IMR-90 (cell line): Measurements from ENCODE around the gene ALPP. TPM values are rescaled to one million over a fixed set of nuclear protein-coding genes. Genes with fewer than 3 reads are reported as not detected.

Experiments
- ATAC-seq: fragments of 200-7000 bp; cut with Tn5 transposase; 2 replicates; pipeline ENCODE4 v1.9.1; 2020; ENCODE audit warnings: low read depth, mild to moderate bottlenecking, moderate library complexity
- BruUV-seq: library from RNA; stranded (reverse); fragments of 400-500 nt; replicated peaks from 2 replicates; lab custom pipeline; 2021; lab: Mats Ljungman, UMichigan
- CTCF ChIA-PET: fragments of 300-600 bp; formaldehyde crosslinking; extraction: SDS; loops from one replicate; lab custom pipeline; 2021; ENCODE audit warnings: antibody characterized with exemption; lab: Yijun Ruan, JAX
- POLR2A ChIA-PET: fragments of 300-600 bp; sonication (Branson Sonifier 250); formaldehyde crosslinking; loops from one replicate; lab custom pipeline; 2022; ENCODE audit warnings: antibody characterized with exemption; ENCODE audit not compliant: unreplicated experiment; lab: Charles Lee
- DNase-seq: peaks from one replicate; pipeline ENCODE4 v3.0.0; 2013
- H2AFZ ChIP-seq: replicated peaks from 2 replicates; pipeline ENCODE3; 2013; ENCODE audit warnings: low read length, mild to moderate bottlenecking; ENCODE audit not compliant: poor library complexity
- H2AK5ac ChIP-seq: 2 replicates; pipeline ENCODE4 v1.6.1; 2013; ENCODE audit warnings: low read depth, low read length, inconsistent platforms
- H2AK9ac ChIP-seq: replicated peaks from 2 replicates; pipeline ENCODE3; 2013; ENCODE audit warnings: mild to moderate bottlenecking, low read depth, low read length, moderate library complexity; ENCODE audit not compliant: poor library complexity
- H2BK120ac ChIP-seq: 2 replicates; pipeline ENCODE4 v1.6.1; 2013; ENCODE audit warnings: low read depth, low read length, inconsistent platforms
- H2BK15ac ChIP-seq: 3 replicates; pipeline ENCODE4 v1.6.1; 2013; ENCODE audit warnings: low read depth, low read length, inconsistent platforms
- H2BK20ac ChIP-seq: 2 replicates; pipeline ENCODE4 v1.6.1; 2013; ENCODE audit warnings: low read depth, mild to moderate bottlenecking, inconsistent platforms, low read length, moderate library complexity
- H2BK5ac ChIP-seq: 2 replicates; pipeline ENCODE4 v1.6.1; 2013; ENCODE audit warnings: mild to moderate bottlenecking, low read depth, low read length, inconsistent platforms; ENCODE audit not compliant: poor library complexity, severe bottlenecking
- H3K14ac ChIP-seq: replicated peaks from 2 replicates; pipeline ENCODE4 v1.6.1; 2013; ENCODE audit warnings: low read depth, low read length, inconsistent platforms
- H3K18ac ChIP-seq: 2 replicates; pipeline ENCODE4 v1.6.1; 2013; ENCODE audit warnings: low read depth, low read length, control low read depth
- H3K23ac ChIP-seq: 2 replicates; pipeline ENCODE4 v1.6.1; 2013; ENCODE audit warnings: low read depth, low read length, inconsistent platforms
- H3K27ac ChIP-seq: 2 replicates; pipeline ENCODE4 v1.5.1; 2013; ENCODE audit warnings: mild to moderate bottlenecking, control low read depth, low read length; ENCODE audit not compliant: insufficient read depth
- H3K27me3 ChIP-seq: 2 replicates; pipeline ENCODE4 v1.6.1; 2013; ENCODE audit warnings: low read length; ENCODE audit not compliant: control insufficient read depth, insufficient read depth
- H3K36me3 ChIP-seq: 2 replicates; pipeline ENCODE4 v1.6.1; 2013; ENCODE audit warnings: low read length, mixed read lengths; ENCODE audit not compliant: control insufficient read depth, insufficient read depth
- H3K4ac ChIP-seq: 2 replicates; pipeline ENCODE4 v1.6.1; 2013; ENCODE audit warnings: low read depth, low read length, inconsistent platforms
- H3K4me1 ChIP-seq: 2 replicates; pipeline ENCODE4 v1.6.1; 2013; ENCODE audit warnings: low read length, mixed read lengths; ENCODE audit not compliant: control insufficient read depth, insufficient read depth
- H3K4me2 ChIP-seq: 2 replicates; pipeline ENCODE4 v1.6.1; 2013; ENCODE audit warnings: low read depth, mild to moderate bottlenecking, control low read depth, low read length, moderate library complexity
- H3K4me3 ChIP-seq: 2 replicates; pipeline ENCODE4 v1.5.1; 2013; ENCODE audit warnings: low read depth, mild to moderate bottlenecking, control low read depth, low read length, moderate library complexity; ENCODE audit not compliant: insufficient read depth
- H3K56ac ChIP-seq: 2 replicates; pipeline ENCODE4 v1.6.1; 2013; ENCODE audit warnings: low read length, inconsistent platforms; ENCODE audit not compliant: insufficient read depth; ENCODE audit errors: extremely low read depth
- H3K79me1 ChIP-seq, 2 experiments: 2 replicates each; pipeline ENCODE4 v1.6.1; 2013; ENCODE audit warnings: low read length in 2 of 2, inconsistent platforms in 1 of 2, low read depth in 1 of 2
- H3K9ac ChIP-seq: 2 replicates; pipeline ENCODE4 v1.6.1; 2013; ENCODE audit warnings: low read depth, low read length, control low read depth
- H3K9me1 ChIP-seq: 2 replicates; pipeline ENCODE4 v1.6.1; 2013; ENCODE audit warnings: low read length, inconsistent platforms; ENCODE audit not compliant: insufficient read depth
- H3K9me3 ChIP-seq: 2 replicates; pipeline ENCODE4 v1.6.1; 2013; ENCODE audit warnings: low read length; ENCODE audit not compliant: control insufficient read depth, insufficient read depth
- H4K20me1 ChIP-seq: 2 replicates; pipeline ENCODE4 v1.6.1; 2013; ENCODE audit warnings: low read length, inconsistent platforms; ENCODE audit not compliant: insufficient read depth
- H4K5ac ChIP-seq: 2 replicates; pipeline ENCODE4 v1.6.1; 2013; ENCODE audit warnings: mild to moderate bottlenecking, low read depth, low read length, control low read depth
- H4K8ac ChIP-seq, 2 experiments: 2 replicates each; pipeline ENCODE4 v1.6.1; 2013; ENCODE audit warnings: low read depth in 2 of 2, low read length in 2 of 2, control low read depth in 1 of 2, inconsistent platforms in 1 of 2
- H4K91ac ChIP-seq: 2 replicates; pipeline ENCODE4 v1.6.1; 2013; ENCODE audit warnings: low read depth, low read length, inconsistent platforms; ENCODE audit not compliant: insufficient read depth
- BHLHE40 ChIP-seq: fragments of 150-350 bp; IDR thresholded peaks from 2 replicates; pipeline ENCODE4 v1.6.1; 2016; ENCODE audit warnings: mild to moderate bottlenecking, low read depth, low read length
- CEBPB ChIP-seq: IDR thresholded peaks from 2 replicates; pipeline ENCODE4 v1.6.1; 2012; ENCODE audit warnings: low read depth, low read length, improper control_type of control experiment
- CHD1 ChIP-seq: IDR thresholded peaks from 2 replicates; pipeline ENCODE4 v1.6.1; 2012; ENCODE audit warnings: low read depth, low read length, improper control_type of control experiment
- ELK1 ChIP-seq: fragments of 150-350 bp; IDR thresholded peaks from 2 replicates; pipeline ENCODE4 v1.6.1; 2016; ENCODE audit warnings: low read depth, mild to moderate bottlenecking, low read length, moderate library complexity, borderline replicate concordance
- MAZ ChIP-seq: IDR thresholded peaks from 2 replicates; pipeline ENCODE4 v1.6.1; 2012; ENCODE audit warnings: low read depth, mild to moderate bottlenecking, low read length, improper control_type of control experiment, moderate library complexity, borderline replicate concordance
- MXI1 ChIP-seq: IDR thresholded peaks from 2 replicates; pipeline ENCODE4 v1.6.1; 2012; ENCODE audit warnings: low read depth, mild to moderate bottlenecking, low read length, moderate library complexity, borderline replicate concordance
- NFE2L2 ChIP-seq: fragments of 150-350 bp; IDR thresholded peaks from 2 replicates; pipeline ENCODE4 v1.6.1; 2016; ENCODE audit warnings: low read depth, mild to moderate bottlenecking, low read length
- POLR2A ChIP-seq: IDR thresholded peaks from 2 replicates; pipeline ENCODE4 v1.6.1; 2012; ENCODE audit warnings: mild to moderate bottlenecking, low read depth, low read length
- RAD21 ChIP-seq: IDR thresholded peaks from 2 replicates; pipeline ENCODE4 v1.6.1; 2012; ENCODE audit warnings: low read length, improper control_type of control experiment
- RCOR1 ChIP-seq: IDR thresholded peaks from 2 replicates; pipeline ENCODE4 v1.6.1; 2012; ENCODE audit warnings: mild to moderate bottlenecking, low read length, improper control_type of control experiment; ENCODE audit not compliant: insufficient replicate concordance
- RFX5 ChIP-seq: IDR thresholded peaks from 2 replicates; pipeline ENCODE4 v1.8.0; 2012; ENCODE audit warnings: low read depth, mild to moderate bottlenecking, low read length, moderate library complexity
- SMC3 ChIP-seq: fragments of 150-350 bp; IDR thresholded peaks from 2 replicates; pipeline ENCODE4 v1.6.1; 2016; ENCODE audit warnings: low read depth, mild to moderate bottlenecking, antibody characterized with exemption, low read length, moderate library complexity
- WGBS, 2 experiments: methylation state at CpG; one replicate each; pipeline versions ENCODE4 v1.1.5 to v1.1.7; 2013; ENCODE audit warnings: missing lambda C conversion rate in 2 of 2; ENCODE audit not compliant: insufficient read length in 1 of 2; ENCODE audit errors: extremely low coverage in 2 of 2; 5-methylcytosine and 5-hydroxymethylcytosine counted together
- dilution Hi-C: fragments of 300-500 bp; cut with HindIII; formaldehyde crosslinking; loops from one replicate; pipeline ENCODE4 v1.14.3; 2018; ENCODE audit warnings: low sequenced_read_pairs; ENCODE audit not compliant: unreplicated experiment
- in situ Hi-C: fragments of 300-500 bp; cut with MboI; formaldehyde crosslinking; loops from 3 replicates; pipeline ENCODE4 v1.14.3; 2019; ENCODE audit warnings: low sequenced_read_pairs, inconsistent platforms, mixed read lengths
- intact Hi-C: fragments of 100-400 bp; cut with micrococcal nuclease; formaldehyde crosslinking; loops from 2 replicates; pipeline ENCODE4 v1.10.0; 2022
- polyA plus RNA-seq, 3 experiments: library from polyadenylated mRNA; depleted of rRNA; stranded (reverse); fragments of >200 nt; gene quantifications; 2 replicates each; pipeline ENCODE4 v1.2.3, GENCODE V29; 2012; ENCODE audit warnings: low replicate concordance in 1 of 3
- total RNA-seq: library from RNA; depleted of rRNA; stranded (reverse); fragments of >200 nt; gene quantifications from 2 replicates; pipeline ENCODE4 v1.2.3, GENCODE V29; 2012
- TF ChIP-seq, protein P1 (sequence below): fragments of 150-350 bp; IDR thresholded peaks from 2 replicates; pipeline ENCODE4 v1.6.1; 2017; ENCODE audit warnings: mild to moderate bottlenecking, antibody characterized with exemption, low read length, low read depth
- TF ChIP-seq, protein P2 (sequence below): conservative IDR thresholded peaks from 2 replicates; pipeline ENCODE4 v1.5.1; 2012; ENCODE audit warnings: mild to moderate bottlenecking, low read depth, low read length, improper control_type of control experiment

The ALPP gene
- total and polyA plus RNA-seq, 2 of the 4 experiments (the other 2 are of a cell fraction) = not detected

DNA sequence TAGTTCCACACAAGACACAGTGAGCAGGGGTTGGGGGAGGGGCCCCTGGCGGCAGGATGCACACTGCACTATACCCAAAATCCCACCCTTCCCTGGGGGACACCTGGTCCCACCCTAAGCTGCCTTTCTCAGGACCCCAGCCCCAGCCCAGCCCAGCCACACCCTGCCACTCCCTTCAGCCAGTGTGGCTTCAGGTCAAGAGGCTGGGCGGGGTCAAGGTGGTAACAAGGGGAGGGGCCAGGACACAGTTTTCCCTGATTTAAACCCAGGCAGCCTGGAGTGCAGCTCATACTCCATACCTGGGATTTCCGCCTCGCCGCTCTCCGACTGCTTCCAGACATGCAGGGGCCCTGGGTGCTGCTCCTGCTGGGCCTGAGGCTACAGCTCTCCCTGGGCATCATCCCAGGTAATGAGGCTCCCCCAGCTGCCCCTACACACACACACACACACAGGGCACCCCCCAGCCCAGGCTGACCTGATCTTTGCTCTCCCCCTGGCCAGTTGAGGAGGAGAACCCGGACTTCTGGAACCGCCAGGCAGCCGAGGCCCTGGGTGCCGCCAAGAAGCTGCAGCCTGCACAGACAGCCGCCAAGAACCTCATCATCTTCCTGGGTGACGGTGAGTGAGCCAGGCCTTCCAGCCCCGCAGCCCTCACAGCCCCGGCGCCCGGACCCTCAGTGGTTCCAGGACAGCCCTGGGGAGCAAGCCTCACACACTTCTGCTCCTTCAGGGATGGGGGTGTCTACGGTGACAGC, 28.2 kb downstream of the ALPP start, which contains the start of gene ALPG:
Gene ALPG (plus strand): TSS at position 289 of the 755 bp plus-strand sequence. CDS start 51 bp downstream, at position 340.
- TF ChIP-seq, protein P1, sequence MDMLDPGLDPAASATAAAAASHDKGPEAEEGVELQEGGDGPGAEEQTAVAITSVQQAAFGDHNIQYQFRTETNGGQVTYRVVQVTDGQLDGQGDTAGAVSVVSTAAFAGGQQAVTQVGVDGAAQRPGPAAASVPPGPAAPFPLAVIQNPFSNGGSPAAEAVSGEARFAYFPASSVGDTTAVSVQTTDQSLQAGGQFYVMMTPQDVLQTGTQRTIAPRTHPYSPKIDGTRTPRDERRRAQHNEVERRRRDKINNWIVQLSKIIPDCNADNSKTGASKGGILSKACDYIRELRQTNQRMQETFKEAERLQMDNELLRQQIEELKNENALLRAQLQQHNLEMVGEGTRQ = no peak
- no peak for TF ChIP-seq MXI1
- no peak for TF ChIP-seq MAZ
- TF ChIP-seq CHD1 = no peak
- no peak for TF ChIP-seq NFE2L2
- TF ChIP-seq, protein P2, sequence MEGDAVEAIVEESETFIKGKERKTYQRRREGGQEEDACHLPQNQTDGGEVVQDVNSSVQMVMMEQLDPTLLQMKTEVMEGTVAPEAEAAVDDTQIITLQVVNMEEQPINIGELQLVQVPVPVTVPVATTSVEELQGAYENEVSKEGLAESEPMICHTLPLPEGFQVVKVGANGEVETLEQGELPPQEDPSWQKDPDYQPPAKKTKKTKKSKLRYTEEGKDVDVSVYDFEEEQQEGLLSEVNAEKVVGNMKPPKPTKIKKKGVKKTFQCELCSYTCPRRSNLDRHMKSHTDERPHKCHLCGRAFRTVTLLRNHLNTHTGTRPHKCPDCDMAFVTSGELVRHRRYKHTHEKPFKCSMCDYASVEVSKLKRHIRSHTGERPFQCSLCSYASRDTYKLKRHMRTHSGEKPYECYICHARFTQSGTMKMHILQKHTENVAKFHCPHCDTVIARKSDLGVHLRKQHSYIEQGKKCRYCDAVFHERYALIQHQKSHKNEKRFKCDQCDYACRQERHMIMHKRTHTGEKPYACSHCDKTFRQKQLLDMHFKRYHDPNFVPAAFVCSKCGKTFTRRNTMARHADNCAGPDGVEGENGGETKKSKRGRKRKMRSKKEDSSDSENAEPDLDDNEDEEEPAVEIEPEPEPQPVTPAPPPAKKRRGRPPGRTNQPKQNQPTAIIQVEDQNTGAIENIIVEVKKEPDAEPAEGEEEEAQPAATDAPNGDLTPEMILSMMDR = no peak
- TF ChIP-seq SMC3 = no peak
- no peak for TF ChIP-seq BHLHE40
- no peak for TF ChIP-seq RAD21
- TF ChIP-seq CEBPB = no peak
- TF ChIP-seq POLR2A = no peak
- no peak for TF ChIP-seq ELK1
- no peak for TF ChIP-seq RCOR1
- TF ChIP-seq RFX5 = no peak
- no TSS peak for BruUV-seq
- H2AK9ac ChIP-seq = no peak within 1 kb of the TSS

More for the DNA sequence above, 28.2 kb downstream of the ALPP start, which contains the start of gene ALPG:
- H3K36me3 ChIP-seq = no peaks in the 10 kb centered on the region
- DNase-seq (no peak), ATAC-seq (no peak)
- H3K9ac ChIP-seq = no peak within 1 kb of the TSS
- no peak within 1 kb of the TSS for H3K18ac ChIP-seq
- H3K4ac ChIP-seq = no peak within 1 kb of the TSS
- no peaks in the 10 kb centered on the region for H3K9me1 ChIP-seq
- intact Hi-C loops = no loop called here
- no peak within 1 kb of the TSS for H2BK15ac ChIP-seq
- H3K9me3 ChIP-seq = no peaks in the 10 kb centered on the region
- H2BK120ac ChIP-seq = no peak within 1 kb of the TSS
- H4K5ac ChIP-seq = no peak within 1 kb of the TSS
- no peak within 1 kb of the TSS for H2AK5ac ChIP-seq
- 20% methylated on average over 1 of the region's 17 CpGs; no CpG with 5 or more reads in 1 of the 2 experiments for WGBS, 2 experiments
- H4K8ac ChIP-seq = no peak within 1 kb of the TSS
- ChIA-PET CTCF (no interaction called here), POLR2A (interaction anchor here (0.6 kb wide), 1 partner anchor 10 kb away, joined by 3 read pairs; no protein-coding TSS in a partner anchor)
- in situ Hi-C loops = no loop called here
- no peak within 1 kb of the TSS for H2AFZ ChIP-seq
- H3K79me1 ChIP-seq = no peaks in the 10 kb centered on the region
- no peak within 1 kb of the TSS for H2BK5ac ChIP-seq
- no peaks in the 10 kb centered on the region for H4K20me1 ChIP-seq
- peaks cover 14% of the 10 kb centered on the region for H3K27me3 ChIP-seq
- H3K4me2 ChIP-seq = no peak within 1 kb of the TSS
- H2BK20ac ChIP-seq = no peak within 1 kb of the TSS
- H3K4me3 ChIP-seq = no peak within 1 kb of the TSS
- H3K56ac ChIP-seq = no peak within 1 kb of the TSS
- H3K27ac ChIP-seq = no peak within 1 kb of the TSS
- no peak within 1 kb of the TSS for H3K23ac ChIP-seq
- H3K14ac ChIP-seq = no peak within 1 kb of the TSS
- dilution Hi-C loops = no loop called here
- no peaks in the 10 kb centered on the region for H3K4me1 ChIP-seq
- no peak within 1 kb of the TSS for H4K91ac ChIP-seq
